GM23338 (cell line): ENCODE data around the gene SLC39A11. TPM values are rescaled to one million over a fixed set of nuclear protein-coding genes. Genes with fewer than 3 reads are reported as not detected.

Experiments
- ATAC-seq: fragments of 200-7000 bp; cut with Tn5 transposase; 3 replicates; pipeline ENCODE4 v1.9.1; 2020
- DNase-seq: peaks from one replicate; pipeline ENCODE4 v3.0.0-alpha.2; 2015; ENCODE audit warnings: low spot score
- H2AFZ ChIP-seq: fragments of 200-600 bp; sonication (generic); 2 replicates; pipeline ENCODE4 v1.8.0; 2016; ENCODE audit warnings: antibody characterized with exemption, mild to moderate bottlenecking, moderate library complexity
- H3F3A ChIP-seq: fragments of 200-600 bp; sonication (generic); replicated peaks from 2 replicates; pipeline ENCODE4 v1.8.0; 2017; ENCODE audit warnings: antibody characterized with exemption, mixed run types, low read depth
- H3K27ac ChIP-seq: fragments of 200-600 bp; sonication (generic); 2 replicates; pipeline ENCODE4 v1.6.1; 2016; ENCODE audit warnings: low read depth
- H3K27me3 ChIP-seq: fragments of 200-600 bp; sonication (generic); 2 replicates; pipeline ENCODE4 v1.8.0; 2016; ENCODE audit warnings: mild to moderate bottlenecking, mixed run types, moderate library complexity; ENCODE audit not compliant: insufficient read depth
- H3K36me3 ChIP-seq: fragments of 200-600 bp; sonication (generic); 2 replicates; pipeline ENCODE4 v1.8.0; 2016; ENCODE audit warnings: mild to moderate bottlenecking; ENCODE audit not compliant: insufficient read depth
- H3K4me1 ChIP-seq: fragments of 200-600 bp; sonication (generic); 2 replicates; pipeline ENCODE4 v1.8.0; 2016; ENCODE audit warnings: mild to moderate bottlenecking, moderate library complexity; ENCODE audit not compliant: insufficient read depth
- H3K4me2 ChIP-seq: fragments of 200-600 bp; sonication (generic); 2 replicates; pipeline ENCODE4 v1.7.1; 2017; ENCODE audit warnings: mixed run types
- H3K4me3 ChIP-seq: fragments of 200-600 bp; sonication (generic); 2 replicates; pipeline ENCODE4 v1.6.1; 2016; ENCODE audit warnings: mixed run types
- H3K79me2 ChIP-seq: fragments of 200-600 bp; sonication (generic); replicated peaks from 2 replicates; pipeline ENCODE4 v1.8.0; 2017; ENCODE audit warnings: mild to moderate bottlenecking; ENCODE audit not compliant: insufficient read depth
- H3K9me2 ChIP-seq: fragments of 200-600 bp; sonication (generic); 2 replicates; pipeline ENCODE4 v1.8.0; 2017; ENCODE audit not compliant: insufficient read depth
- H4K20me1 ChIP-seq: fragments of 200-600 bp; sonication (generic); replicated peaks from 2 replicates; pipeline ENCODE4 v1.8.0; 2017; ENCODE audit warnings: mild to moderate bottlenecking; ENCODE audit not compliant: insufficient read depth
- H3K27ac Mint-ChIP-seq: 2 replicates; pipeline ENCODE4 v1.8.0; 2020; ENCODE audit warnings: inconsistent platforms, mild to moderate bottlenecking, moderate library complexity, mixed read lengths
- H3K27me3 Mint-ChIP-seq: 3 replicates; pipeline ENCODE4 v1.8.0; 2022; ENCODE audit warnings: low read depth, mild to moderate bottlenecking, moderate library complexity, mixed read lengths, inconsistent platforms; ENCODE audit not compliant: insufficient read depth, poor library complexity
- H3K36me3 Mint-ChIP-seq: 3 replicates; pipeline ENCODE4 v1.8.0; 2021; ENCODE audit warnings: low read depth, mild to moderate bottlenecking, inconsistent platforms, moderate library complexity, mixed read lengths
- H3K4me1 Mint-ChIP-seq: 3 replicates; pipeline ENCODE4 v1.8.0; 2020; ENCODE audit warnings: mild to moderate bottlenecking, inconsistent platforms, mixed read lengths
- H3K4me3 Mint-ChIP-seq: 3 replicates; pipeline ENCODE4 v1.8.0; 2021; ENCODE audit warnings: moderate library complexity, mild to moderate bottlenecking, inconsistent platforms, mixed read lengths
- H3K9me3 Mint-ChIP-seq: 3 replicates; pipeline ENCODE4 v1.8.0; 2020; ENCODE audit warnings: moderate library complexity, mild to moderate bottlenecking, inconsistent platforms, mixed read lengths
- CREB1 ChIP-seq: fragments of 250-450 bp; sonication (Bioruptor Pico); IDR thresholded peaks from 2 replicates; pipeline ENCODE4 v1.5.0; 2020; ENCODE audit warnings: low read depth, mild to moderate bottlenecking, moderate library complexity
- CTCF ChIP-seq, 2 experiments: fragments of 200-600 bp in 1 of 2; sonication (generic) in 1 of 2; conservative IDR thresholded peaks; 2 replicates each; pipeline versions ENCODE4 v1.5.1 to v1.6.1; 2016 to 2017; ENCODE audit warnings: antibody characterized with exemption in 2 of 2, low read depth in 2 of 2, mild to moderate bottlenecking in 2 of 2, moderate library complexity in 1 of 2
- ETS1 ChIP-seq: IDR thresholded peaks from 2 replicates; pipeline ENCODE4 v1.6.1; 2016; ENCODE audit warnings: antibody characterized with exemption
- EZH2 ChIP-seq: fragments of 200-600 bp; sonication (generic); IDR thresholded peaks from one replicate; pipeline ENCODE4 v1.8.0; 2017; ENCODE audit warnings: antibody characterized with exemption, mild to moderate bottlenecking, low read depth; ENCODE audit not compliant: unreplicated experiment
- EZH2phosphoT487 ChIP-seq: fragments of 200-600 bp; sonication (generic); IDR thresholded peaks from one replicate; pipeline ENCODE4 v1.8.1; 2018; ENCODE audit warnings: antibody characterized with exemption; ENCODE audit not compliant: unreplicated experiment
- JUNB ChIP-seq: IDR thresholded peaks from one replicate; pipeline ENCODE4 v1.6.1; 2016; ENCODE audit warnings: antibody characterized with exemption; ENCODE audit not compliant: unreplicated experiment
- NANOG ChIP-seq: IDR thresholded peaks from 2 replicates; pipeline ENCODE4 v1.6.1; 2016; ENCODE audit warnings: antibody characterized with exemption, borderline replicate concordance
- POLR2AphosphoS5 ChIP-seq: IDR thresholded peaks from 2 replicates; pipeline ENCODE4 v1.6.1; 2016; ENCODE audit warnings: antibody characterized with exemption, low read depth
- REST ChIP-seq: IDR thresholded peaks from one replicate; pipeline ENCODE4 v1.6.1; 2018; ENCODE audit warnings: antibody characterized with exemption; ENCODE audit not compliant: unreplicated experiment
- STAT1 ChIP-seq: IDR thresholded peaks from one replicate; pipeline ENCODE4 v1.6.1; 2016; ENCODE audit warnings: antibody characterized with exemption; ENCODE audit not compliant: unreplicated experiment
- ZNF114 ChIP-seq: fragments of 250-450 bp; sonication (Bioruptor Pico); IDR thresholded peaks from 2 replicates; pipeline ENCODE4 v1.5.0; 2020; ENCODE audit warnings: mild to moderate bottlenecking, moderate library complexity
- ZNF331 ChIP-seq: fragments of 250-450 bp; sonication (Bioruptor Pico); IDR thresholded peaks from 2 replicates; pipeline ENCODE4 v1.5.0; 2020; ENCODE audit warnings: low read depth, mild to moderate bottlenecking, moderate library complexity
- ZNF462 ChIP-seq: fragments of 250-450 bp; sonication (Bioruptor Pico); IDR thresholded peaks from 2 replicates; pipeline ENCODE4 v1.5.0; 2020; ENCODE audit warnings: mild to moderate bottlenecking, moderate library complexity
- polyA plus RNA-seq: library from polyadenylated mRNA; unstranded; fragments of >200 nt; fragmentation: Nextera tagmentation; extraction: Ambion mirVana; gene quantifications from 2 replicates; pipeline ENCODE4 v1.2.1, GENCODE V29; 2016
- total RNA-seq: library from RNA; depleted of rRNA; stranded (reverse); fragments of >200 nt; shearing (Covaris generic); gene quantifications from 2 replicates; pipeline ENCODE4 v1.2.3, GENCODE V29; 2014

The SLC39A11 gene
- total and polyA plus RNA-seq, 2 experiments from 2014 or later = 10.8 to 18.1 TPM

- peaks cover 7% of the 10 kb centered on the region; the same call in 2 of the 3 replicates for H3K9me3 Mint-ChIP-seq
- H3K4me3 Mint-ChIP-seq = no peak overlapping the region
- Histone ChIP-seq H3K4me1 (no peaks in the 10 kb centered on the region), H3K27me3 (no peaks in the 10 kb centered on the region), H3K9me2 (no peaks in the 10 kb centered on the region), H3K4me2 (no peak overlapping the region), H3K4me3 (no peak overlapping the region), H3K79me2 (no peaks in the 10 kb centered on the region), H3K36me3 (no peaks in the 10 kb centered on the region), H3K27ac (no peak overlapping the region), H2AFZ (no peak overlapping the region), H3F3A (no peaks in the 10 kb centered on the region), H4K20me1 (no peaks in the 10 kb centered on the region)
- H3K36me3 Mint-ChIP-seq = peaks cover 3% of the 10 kb centered on the region; the same call in 2 of the 3 replicates
- TF ChIP-seq CTCF (conservative IDR thresholded peaks at IDR 0.05; ENCODE audit: low read depth in 2 of 2) (no peak), ZNF331 (CRISPR knock-in tag) (no peak), EZH2 (no peak), ZNF114 (CRISPR knock-in tag) (no peak), POLR2AphosphoS5 (no peak), CREB1 (CRISPR knock-in tag) (no peak), JUNB (no peak), ETS1 (no peak), STAT1 (no peak), NANOG (no peak), ZNF462 (no peak), REST (no peak), EZH2phosphoT487 (no peak)
- ATAC-seq (no peak), DNase-seq (no peak)
- peaks cover 2% of the 10 kb centered on the region for H3K27me3 Mint-ChIP-seq
- H3K4me1 Mint-ChIP-seq = no peaks in the 10 kb centered on the region
- H3K27ac Mint-ChIP-seq = no peak overlapping the region
Measured at GRCh38 chr17:72962106-72962505, 130.4 kb downstream of the SLC39A11 start.
